GM18507 (cell line): Measurements from ENCODE around the gene CLPX.
A peak's percentile ranks its signal among the peaks of the same experiment; 100 is the strongest.
"Not testable (repeated sequence)": the region's sequence is repeated elsewhere in the genome, so short reads cannot be mapped to it uniquely, and the experiment has no call there.

ENCODE experiments used
- DNase-seq: peaks from one replicate; pipeline ENCODE4 v3.0.0; 2011; ENCODE audit warnings: low read depth; ENCODE audit not compliant: insufficient read length; ENCODE audit errors: extremely low spot score
- FAIRE-seq: peaks from 2 replicates; lab custom pipeline; 2011; peaks lifted over from hg19 to GRCh38; lab: Jason Lieb, UNC

Gene CLPX

DNA sequence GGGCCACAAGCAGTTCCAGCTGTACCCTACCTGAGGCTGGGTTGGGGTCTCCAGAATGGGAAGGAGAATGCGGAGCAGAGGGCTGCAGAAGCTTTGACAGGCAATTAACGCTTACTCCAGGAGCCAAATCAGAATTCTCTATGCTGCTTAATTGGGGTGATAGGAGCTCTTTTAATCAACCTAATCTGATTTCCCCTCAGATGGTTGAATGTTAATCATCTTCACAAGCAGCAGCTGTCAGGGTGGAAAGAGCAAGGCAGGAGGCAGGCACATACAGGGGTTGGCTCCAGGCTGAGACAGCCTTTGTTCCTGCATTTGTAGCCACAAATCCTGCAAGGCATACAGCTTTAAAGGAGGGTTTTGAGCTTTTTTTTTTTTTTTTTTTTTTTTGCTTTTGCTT is 23.5 kb upstream of the CLPX start:
- DNase-seq (no peak), FAIRE-seq (no peak)

DNA sequence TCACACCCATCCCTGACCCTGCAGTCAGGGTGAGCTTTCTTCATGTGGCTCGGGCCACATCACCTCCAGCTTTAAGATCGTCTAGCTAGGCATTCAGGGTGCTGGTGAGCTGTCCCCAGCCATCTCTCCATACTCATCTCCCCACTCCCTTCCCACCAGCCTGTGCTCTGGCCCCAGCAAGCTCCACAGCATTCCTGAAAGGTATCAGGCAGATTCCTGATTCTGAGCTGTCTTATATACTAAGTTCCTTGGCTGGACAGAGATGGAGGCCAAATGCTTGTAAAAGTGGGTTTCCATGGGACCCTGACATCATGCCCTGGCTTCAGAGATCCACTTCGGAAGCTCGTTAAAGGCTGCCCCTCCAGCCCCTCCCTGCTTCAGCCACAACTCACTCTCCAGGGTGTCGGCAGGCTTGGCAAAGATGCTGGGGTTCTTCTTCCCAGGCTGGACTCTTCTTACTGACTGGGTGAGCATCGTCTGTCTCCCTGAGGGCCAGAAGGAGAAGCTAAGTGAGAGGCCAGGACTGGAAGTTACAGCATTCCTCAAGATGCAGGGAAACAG is 22.2 kb upstream of the CLPX start:
- no peak for FAIRE-seq

DNA sequence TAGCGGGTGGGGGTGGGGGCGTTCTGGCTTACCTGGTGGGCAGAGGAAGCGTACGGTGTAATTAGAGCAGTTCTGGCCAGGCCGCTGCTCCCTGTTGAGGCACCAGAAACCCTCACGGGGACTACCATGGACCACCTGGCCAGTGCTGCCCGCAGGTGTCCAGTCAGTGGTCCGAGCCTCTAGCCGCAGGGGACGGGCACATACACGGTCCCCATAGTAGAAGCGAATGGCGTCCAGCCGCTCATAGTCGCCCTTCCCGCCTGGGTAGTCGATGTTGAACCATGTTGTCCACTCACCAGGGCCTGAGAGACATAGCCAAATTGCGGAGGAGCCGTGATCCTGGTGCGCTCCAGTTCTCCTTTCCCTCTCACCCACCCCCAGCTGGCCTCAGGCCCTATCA is 21.6 kb upstream of the CLPX start:
- FAIRE-seq = no peak
- DNase-seq = no peak

More for the DNA sequence above, 22.2 kb upstream of the CLPX start:
- DNase-seq = no peak

DNA sequence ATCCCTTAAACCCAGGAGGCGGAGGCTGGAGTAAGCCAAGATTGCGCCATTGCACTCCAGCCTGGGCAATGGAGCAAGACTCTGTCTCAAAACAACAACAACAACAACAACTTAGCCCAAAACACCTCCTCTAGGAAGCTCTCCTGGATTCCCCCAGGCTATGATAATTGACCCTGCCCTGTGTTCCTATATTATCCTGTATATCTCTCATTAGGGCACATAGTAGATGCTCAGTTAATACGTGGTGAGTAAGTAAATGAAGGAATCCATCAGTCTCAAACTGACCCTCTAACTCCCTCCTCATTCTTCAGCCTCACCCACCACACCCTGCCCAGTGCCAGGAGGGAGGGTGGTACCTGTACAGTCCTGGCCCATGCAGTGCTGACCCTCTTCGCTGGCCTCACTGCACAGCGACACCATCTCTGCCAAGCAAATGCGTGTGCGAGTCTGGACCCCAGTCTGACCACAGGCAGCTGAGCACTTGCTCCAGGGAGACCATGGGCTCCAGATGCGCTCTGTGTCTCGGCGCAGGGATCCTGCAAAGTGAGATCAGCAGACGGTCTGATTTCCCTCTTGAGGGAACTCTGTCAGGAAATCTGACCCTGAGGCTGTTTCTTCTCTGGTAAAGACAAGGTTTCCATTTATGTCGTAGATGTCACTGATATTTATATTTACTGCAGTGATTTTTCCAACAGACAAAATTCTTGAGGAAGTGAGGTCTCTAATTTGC is 20.0 kb upstream of the CLPX start:
- DNase-seq (no peak), FAIRE-seq (no peak)

DNA sequence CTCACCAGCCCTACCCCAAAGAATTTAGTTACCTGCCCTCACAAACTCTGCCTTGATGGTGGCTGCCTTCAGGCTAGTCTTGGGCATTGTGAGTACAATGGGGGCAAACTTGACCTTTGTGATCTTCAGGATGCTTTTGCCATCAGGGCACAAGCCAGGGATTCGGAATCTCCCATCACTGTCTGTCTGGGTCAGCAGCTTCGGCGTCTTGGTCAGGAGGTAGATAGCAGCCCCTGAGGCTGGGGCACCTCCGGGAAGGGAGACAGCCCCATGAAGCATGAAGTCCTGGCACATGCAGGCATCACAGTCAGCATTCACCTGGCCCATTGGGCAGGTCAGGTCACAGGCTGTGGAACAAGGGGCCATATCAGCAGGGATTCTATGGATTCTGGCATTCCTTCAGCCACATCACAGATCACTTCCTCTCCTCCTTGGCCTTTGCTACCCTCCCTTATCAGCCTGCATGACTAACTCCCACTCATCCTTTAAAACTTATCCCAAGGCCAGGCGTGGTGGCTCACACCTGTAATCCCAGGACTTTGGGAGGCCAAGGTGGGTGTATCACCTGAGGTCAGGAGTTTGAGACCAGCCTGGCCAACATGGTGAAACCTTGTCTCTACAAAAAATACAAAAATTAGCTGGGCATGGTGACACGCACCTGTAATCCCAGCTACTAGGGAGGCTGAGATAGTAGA is 19.2 kb upstream of the CLPX start:
- no peak for DNase-seq
- no peak for FAIRE-seq

DNA sequence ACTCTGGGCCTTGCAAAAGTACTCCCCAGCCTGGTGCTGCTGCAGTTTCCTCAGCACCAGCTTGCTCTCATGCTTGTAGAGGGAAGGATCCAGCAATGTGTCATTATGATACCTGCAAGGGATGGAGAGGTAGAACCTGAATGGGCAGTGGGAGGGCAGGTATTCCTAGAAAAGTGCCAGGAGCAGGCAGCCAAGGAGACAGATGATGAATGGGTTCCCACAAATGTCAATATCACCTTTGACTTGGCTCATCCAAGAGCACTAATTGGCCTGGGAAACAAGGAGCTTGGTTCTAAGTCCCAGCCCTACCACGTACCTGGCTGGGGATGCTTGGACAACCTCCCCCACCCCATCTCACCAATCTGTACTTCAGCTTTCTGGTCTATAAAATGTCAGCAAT is 16.8 kb upstream of the CLPX start:
- no peak for FAIRE-seq

DNA sequence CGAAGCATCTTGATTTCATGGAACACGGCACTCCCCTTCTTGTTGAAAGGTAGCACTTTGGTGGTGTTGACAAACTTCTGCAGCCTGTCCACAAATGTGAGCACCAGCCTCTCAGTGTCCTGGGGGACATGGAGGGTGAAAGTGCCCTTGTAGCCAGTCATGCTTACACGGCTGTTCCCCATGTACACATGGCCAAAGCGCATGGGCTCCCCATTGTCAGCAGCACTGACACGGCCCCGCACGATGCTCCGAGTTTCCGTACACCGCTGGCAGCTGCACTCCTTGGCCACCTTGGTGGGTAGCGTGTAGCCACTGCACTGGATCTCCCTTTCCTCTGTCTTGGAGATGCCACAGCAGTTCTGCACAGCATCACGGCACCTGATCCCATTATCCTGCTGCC is 13.4 kb upstream of the CLPX start:
- FAIRE-seq (no peak), DNase-seq (no peak)

More for the DNA sequence above, 16.8 kb upstream of the CLPX start:
- DNase-seq = no peak

DNA sequence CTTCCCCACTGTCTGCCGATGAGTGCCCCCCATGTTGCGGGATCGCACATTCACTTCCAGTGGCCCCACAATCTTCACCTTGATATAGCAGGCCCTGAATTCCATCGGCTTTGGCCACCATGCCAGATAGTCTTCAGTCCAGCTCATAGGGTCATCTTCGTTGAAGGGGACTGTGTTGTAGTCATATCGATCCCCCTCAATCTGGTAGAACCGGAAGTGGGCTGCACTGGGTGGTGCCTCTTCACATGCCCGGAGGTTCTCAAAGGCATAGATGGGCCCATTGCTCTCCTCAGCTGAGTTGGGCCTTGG is 12.1 kb upstream of the CLPX start:
- DNase-seq (no peak), FAIRE-seq (no peak)

DNA sequence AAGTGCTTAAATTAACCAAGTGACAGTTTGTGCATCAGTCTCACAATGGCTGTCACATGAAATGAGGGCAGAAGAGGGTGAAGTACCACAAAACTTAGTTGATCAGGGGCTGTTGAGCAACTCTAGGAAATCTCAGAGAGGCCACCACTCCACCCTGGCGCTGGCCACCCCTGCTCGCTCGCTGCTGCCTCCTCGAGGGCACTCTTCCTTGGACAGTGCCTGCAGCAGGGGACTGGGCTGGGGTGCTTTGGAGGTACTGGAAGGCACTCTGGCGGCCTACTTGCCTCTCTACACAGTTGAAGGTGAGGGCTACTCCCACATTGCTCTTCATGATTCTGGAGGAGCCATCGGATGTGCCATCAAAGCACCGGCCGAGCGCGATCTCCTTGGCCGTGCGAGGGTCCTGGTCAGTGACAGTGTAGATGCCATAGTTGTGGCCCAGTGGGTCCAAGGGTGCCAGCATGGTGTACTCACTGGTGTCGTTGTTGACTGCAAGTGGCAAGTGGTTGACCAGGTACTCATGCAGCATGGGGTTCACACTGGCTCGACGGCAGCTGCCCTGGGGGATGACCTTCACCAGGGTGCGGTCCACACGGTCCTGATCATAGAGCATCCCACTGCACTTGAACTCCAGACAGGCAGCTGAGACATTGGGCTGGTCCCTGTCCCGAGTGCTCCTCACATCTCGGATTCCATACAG is 11.6 kb upstream of the CLPX start:
- no peak for FAIRE-seq
- no peak for DNase-seq

DNA sequence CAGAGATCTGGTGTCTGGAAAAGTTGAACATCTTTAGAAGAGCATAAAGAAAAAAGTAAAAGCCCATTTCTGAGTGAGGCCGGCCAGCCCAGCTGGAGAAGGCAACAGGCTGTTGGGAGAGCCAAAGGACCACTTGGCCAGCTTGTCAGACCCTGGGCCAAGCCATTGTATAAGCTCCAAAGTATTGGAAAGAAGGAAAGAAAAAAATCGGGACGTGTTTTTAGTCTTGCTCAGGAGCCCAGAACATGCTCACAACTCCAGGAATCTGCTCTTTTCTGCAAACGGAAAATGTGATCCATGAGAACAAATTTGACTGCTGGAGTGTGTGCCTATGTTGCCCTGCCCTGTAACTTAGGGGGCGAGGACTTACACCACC is 10.4 kb upstream of the CLPX start:
- no peak for FAIRE-seq
- DNase-seq = no peak

DNA sequence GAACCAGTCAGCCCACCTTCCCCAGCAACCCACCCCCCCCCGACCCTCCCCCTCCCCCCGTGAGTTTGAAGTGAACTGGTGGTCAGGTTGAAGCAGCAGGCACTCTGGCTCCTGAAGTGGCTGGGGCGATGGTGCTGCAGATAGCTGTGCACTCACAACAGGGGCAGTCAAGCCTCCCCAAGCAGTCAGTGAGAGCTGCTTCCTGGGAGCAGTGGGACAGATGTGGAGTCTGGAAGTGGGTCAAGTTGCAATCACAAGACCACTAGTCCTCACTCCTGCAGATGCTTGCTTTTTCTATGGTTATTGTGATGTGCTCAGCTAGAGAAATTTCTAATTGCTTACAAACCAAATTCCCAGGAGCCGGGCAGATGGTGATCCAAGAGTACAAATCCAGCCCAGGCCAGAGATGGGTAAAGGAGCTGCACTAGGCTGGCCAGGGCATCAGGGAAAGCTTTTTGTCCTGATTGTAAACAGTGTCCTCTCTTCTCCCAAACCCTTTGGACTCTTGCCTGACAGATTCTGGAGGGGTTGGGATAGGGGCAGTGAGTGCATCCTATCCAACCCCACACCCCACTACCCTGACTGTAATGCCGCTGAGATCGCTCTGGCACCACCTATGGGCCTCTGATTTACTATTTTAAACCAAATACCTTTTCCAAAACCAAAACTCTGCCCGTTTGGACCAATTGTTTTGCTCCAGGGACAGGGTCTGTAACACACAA is 9.8 kb upstream of the CLPX start:
- DNase-seq (no peak), FAIRE-seq (no peak)

DNA sequence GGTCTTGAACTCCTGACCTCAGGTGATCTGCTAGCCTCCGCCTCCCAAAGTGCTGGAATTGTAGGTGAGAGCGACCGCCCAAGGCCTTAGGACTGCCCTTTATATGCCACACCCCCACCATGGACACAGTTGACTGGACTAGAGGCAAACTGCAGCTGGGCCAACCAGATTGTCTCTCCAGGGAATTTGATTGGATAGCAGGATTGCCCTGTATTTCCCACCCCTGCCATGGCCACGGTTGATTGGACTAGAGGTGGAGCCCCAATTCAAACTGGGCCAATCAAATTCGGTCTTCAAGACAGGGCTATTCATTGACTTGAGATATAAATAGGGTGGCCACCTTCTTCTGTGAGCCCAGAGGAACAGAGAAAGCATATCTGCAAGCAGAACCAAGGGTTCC is 6.9 kb upstream of the CLPX start:
- DNase-seq (no peak), FAIRE-seq (no peak)

DNA sequence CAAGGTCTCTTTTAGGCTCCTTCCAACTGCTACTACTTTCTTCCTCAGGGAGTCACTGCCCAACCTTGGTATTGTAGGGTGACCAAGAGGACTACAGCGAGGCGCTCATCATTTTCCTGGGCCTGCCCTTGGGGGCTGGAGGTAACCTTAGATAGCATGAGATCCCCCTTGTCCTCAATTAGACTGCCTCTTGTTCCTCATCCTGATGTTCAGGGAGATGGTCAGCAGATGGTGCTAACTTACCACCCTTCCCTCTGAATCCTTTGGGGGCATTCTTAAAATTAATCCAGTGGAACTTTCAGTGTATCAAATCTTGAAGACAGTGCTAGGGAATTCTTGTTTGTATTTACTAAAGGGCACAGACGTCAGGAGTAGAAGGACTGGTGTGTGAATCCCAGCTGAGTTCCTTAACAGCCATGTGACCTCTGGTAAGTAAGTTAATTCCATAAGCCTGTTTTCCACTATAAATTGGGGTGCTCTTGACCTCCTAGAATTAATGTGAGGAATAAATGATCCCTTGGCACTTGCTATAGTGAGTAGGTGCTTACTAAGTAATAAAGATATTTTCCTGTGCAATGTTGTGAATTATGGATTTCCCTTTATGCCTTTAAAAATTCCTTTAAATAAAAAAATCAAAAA is 4.1 kb upstream of the CLPX start:
- DNase-seq (no peak), FAIRE-seq (peak; percentile 65)

DNA sequence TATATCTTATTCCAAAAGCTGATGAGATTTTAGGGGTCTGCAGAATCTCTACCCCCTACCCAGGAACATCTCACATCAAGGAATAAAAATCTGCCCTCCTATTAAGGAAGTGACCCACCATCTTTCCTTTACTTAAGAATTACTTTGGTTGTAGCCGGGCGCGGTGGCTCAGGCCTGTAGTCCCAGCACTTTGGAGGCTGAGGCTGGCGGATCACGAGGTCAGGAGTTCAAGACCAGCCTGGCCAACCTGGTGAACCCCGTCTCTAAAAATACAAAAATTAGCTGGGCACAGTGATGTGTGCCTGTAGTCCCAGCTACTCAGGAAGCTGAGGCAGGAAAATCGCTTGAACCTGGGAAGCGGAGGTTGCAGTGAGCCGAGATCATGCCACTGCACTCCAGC is 3.3 kb upstream of the CLPX start:
- not testable (repeated sequence) for FAIRE-seq, DNase-seq

DNA sequence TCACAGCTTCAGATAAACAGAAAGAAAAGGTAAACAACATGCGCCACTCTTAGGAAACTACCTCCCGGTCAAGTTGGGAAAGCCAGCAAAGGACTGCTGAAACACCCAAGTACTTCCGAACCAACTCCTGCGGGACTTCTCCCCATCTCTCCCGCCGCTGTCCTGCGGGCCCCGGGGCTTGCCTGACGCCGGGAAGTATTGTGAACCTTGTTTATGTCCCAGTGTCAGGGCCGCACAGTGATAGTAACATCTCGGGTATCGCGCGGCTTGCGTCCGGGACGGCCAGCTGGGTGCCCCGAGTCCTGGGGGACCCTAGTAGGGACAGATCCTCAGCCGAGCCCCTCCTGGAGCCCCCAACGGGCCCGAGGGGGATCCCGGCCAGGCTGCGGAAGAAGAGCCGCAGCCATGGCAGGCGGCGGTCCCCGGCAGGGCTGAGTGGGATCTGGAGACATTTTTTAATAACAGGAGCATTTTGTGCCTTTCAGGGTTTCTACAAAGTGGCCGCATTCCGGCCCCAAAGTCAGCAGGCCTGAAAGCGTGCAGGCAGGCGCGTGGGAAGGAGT is 756 bp downstream of the CLPX start:
- DNase-seq = no peak
- peak; percentile 61 for FAIRE-seq

DNA sequence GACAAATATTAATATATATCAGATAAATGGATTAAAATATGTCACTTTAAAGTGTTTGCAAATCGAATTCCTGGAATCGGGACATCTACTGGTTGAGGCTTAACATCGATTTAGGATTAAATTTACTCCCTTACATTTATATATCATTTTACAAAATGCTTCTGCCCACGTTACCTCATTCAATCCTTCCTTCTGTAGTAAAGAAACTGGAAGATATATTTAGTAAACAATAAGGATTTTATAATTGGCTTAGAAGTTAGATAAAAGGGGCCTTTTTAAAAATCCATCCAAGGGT is 1.3 kb downstream of the CLPX start:
- FAIRE-seq = no peak
- no peak for DNase-seq

DNA sequence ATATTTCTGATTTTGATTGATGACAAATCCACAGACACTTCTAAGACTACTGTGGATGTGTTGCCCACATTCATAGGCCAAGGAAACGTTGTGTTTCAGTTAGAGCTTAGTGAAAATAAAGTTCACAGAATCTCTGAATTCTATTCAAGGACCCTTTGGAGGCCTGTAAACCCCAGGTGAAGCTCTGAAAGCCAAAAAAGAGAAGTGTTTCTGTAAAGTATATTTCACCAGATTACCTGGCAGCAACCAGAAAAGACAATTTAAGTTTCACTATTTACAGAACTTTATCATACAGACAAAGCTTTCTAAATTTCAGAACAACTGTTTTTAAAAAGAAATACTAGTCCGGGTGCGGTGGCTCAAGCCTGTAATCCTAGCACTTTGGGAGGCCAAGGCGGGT is 2.6 kb downstream of the CLPX start:
- peak; percentile 24 for FAIRE-seq
- DNase-seq = no peak

DNA sequence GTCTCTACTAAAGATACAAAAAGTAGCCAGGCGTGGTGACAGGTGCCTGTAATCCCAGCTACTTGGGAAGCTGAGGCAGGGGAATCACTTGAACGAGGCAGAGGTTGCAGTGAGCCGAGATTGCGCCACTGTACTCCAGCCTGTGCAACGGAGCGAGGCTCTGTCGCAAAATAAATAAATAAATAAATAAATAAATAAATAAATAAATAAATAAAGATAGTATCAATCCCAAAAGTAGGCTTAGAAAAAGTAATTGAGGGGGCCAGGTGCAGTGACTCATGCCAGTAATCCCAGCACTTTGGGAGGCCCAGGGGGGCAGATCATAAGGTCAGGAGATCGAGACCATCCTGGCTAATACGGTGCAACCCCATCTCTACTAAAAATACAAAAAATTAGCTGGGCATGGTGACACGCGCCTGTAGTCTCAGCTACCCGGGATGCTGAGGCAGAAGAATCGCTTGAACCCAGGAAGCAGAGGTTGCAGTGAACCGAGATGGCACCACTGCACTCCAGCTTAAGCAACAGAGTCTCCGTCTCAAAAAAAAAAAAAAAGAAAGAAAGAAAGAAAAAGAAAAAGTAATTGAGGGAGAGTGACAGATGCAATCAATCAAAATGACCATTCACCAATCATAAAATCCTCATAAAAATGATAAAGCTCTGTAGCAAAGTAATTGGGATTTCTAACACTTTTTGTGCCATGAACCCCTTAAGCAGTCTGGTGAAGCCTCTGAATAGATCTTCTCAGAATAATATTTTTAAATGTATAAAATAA is 3.4 kb downstream of the CLPX start:
- not testable (repeated sequence) for FAIRE-seq

DNA sequence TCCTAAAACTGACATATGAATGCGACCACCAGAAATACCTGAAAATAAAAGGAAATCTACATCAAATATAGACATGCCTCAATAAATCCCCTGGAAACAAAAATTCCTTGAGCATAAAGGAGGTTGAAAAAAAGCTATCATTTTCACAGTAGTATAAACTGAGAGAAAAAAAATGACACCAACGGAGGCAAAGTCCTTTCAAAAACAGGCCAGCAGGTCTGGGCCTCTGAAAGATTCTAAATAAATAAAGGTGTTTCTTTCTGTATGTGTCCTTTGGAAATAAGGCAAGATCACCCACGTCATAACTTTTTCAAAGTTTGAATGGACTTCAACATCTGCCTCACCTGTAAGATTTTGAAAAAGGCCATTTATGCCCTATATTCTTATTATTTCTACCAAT is 5.0 kb downstream of the CLPX start:
- DNase-seq = no peak
- FAIRE-seq = no peak

More for the DNA sequence above, 3.4 kb downstream of the CLPX start:
- not testable (repeated sequence) for DNase-seq
